ENCODE measurements around the gene SENP8.

SENP8 gene

GRCh38 chr15:72139667-72140066, 21.5 kb downstream of the SENP8 start:
- no peak for TF ChIP-seq CTCF (conservative IDR thresholded peaks at IDR 0.05; ENCODE audit: low read length)
- TF ChIP-seq EZH2phosphoT487 (IDR thresholded peaks at IDR 0.05; ENCODE audit: borderline replicate concordance) = no peak

GRCh38 chr15:72140088-72140487, 21.9 kb downstream of the SENP8 start:
- TF ChIP-seq EZH2phosphoT487 (IDR thresholded peaks at IDR 0.05; ENCODE audit: borderline replicate concordance) (no peak), CTCF (conservative IDR thresholded peaks at IDR 0.05; ENCODE audit: low read length) (no peak)
- peaks cover 11% of the 10 kb centered on the region for H3K4me1 ChIP-seq (ENCODE audit: insufficient read depth, low read length, poor library complexity, severe bottlenecking)
- no peak overlapping the region for H2AFZ ChIP-seq (ENCODE audit: low read length)
- H3K4me2 ChIP-seq (ENCODE audit: low read depth, low read length, poor library complexity, severe bottlenecking) = no peak overlapping the region
- no peaks in the 10 kb centered on the region for H3K9me2 ChIP-seq (replicated peaks; ENCODE audit: low read depth, low read length)
- H3K9me3 ChIP-seq (ENCODE audit: insufficient read depth, low read depth, low read length) = no peaks in the 10 kb centered on the region
- H3K4me3 ChIP-seq (ENCODE audit: low read length, poor library complexity, severe bottlenecking) = no peak overlapping the region
- no peaks in the 10 kb centered on the region for H3K27me3 ChIP-seq (ENCODE audit: insufficient read depth, low read length, poor library complexity, severe bottlenecking)
- no peaks in the 10 kb centered on the region for H3K36me3 ChIP-seq (ENCODE audit: insufficient read depth, low read length)
- no peak overlapping the region for H3K9ac ChIP-seq (ENCODE audit: low read depth, low read length, poor library complexity, severe bottlenecking)
- no peaks in the 10 kb centered on the region for H4K20me1 ChIP-seq (ENCODE audit: insufficient read depth, low read length, poor library complexity, severe bottlenecking)
- H3F3A ChIP-seq (ENCODE audit: low read depth) = no peaks in the 10 kb centered on the region
- H3K79me2 ChIP-seq (ENCODE audit: insufficient read depth, low read length) = no peaks in the 10 kb centered on the region

More at GRCh38 chr15:72139667-72140066, 21.5 kb downstream of the SENP8 start:
- no peak overlapping the region for H3K4me2 ChIP-seq (ENCODE audit: low read depth, low read length, poor library complexity, severe bottlenecking)
- no peaks in the 10 kb centered on the region for H3K9me3 ChIP-seq (ENCODE audit: insufficient read depth, low read depth, low read length)
- no peak overlapping the region for H2AFZ ChIP-seq (ENCODE audit: low read length)
- no peak overlapping the region for H3K9ac ChIP-seq (ENCODE audit: low read depth, low read length, poor library complexity, severe bottlenecking)
- no peaks in the 10 kb centered on the region for H3F3A ChIP-seq (ENCODE audit: low read depth)
- H3K36me3 ChIP-seq (ENCODE audit: insufficient read depth, low read length) = no peaks in the 10 kb centered on the region
- no peaks in the 10 kb centered on the region for H3K27me3 ChIP-seq (ENCODE audit: insufficient read depth, low read length, poor library complexity, severe bottlenecking)
- H3K4me3 ChIP-seq (ENCODE audit: low read length, poor library complexity, severe bottlenecking) = no peak overlapping the region
- peaks cover 11% of the 10 kb centered on the region for H3K4me1 ChIP-seq (ENCODE audit: insufficient read depth, low read length, poor library complexity, severe bottlenecking)
- H4K20me1 ChIP-seq (ENCODE audit: insufficient read depth, low read length, poor library complexity, severe bottlenecking) = no peaks in the 10 kb centered on the region
- no peaks in the 10 kb centered on the region for H3K9me2 ChIP-seq (replicated peaks; ENCODE audit: low read depth, low read length)
- no peaks in the 10 kb centered on the region for H3K79me2 ChIP-seq (ENCODE audit: insufficient read depth, low read length)

- TF ChIP-seq EZH2phosphoT487 (IDR thresholded peaks at IDR 0.05; ENCODE audit: borderline replicate concordance) (no peak), CTCF (conservative IDR thresholded peaks at IDR 0.05; ENCODE audit: low read length) (no peak)
Measured at GRCh38 chr15:72141171-72142084, 23.2 kb downstream of the SENP8 start.

More at GRCh38 chr15:72141171-72142084, 23.2 kb downstream of the SENP8 start:
- H3K9me3 ChIP-seq (ENCODE audit: insufficient read depth, low read depth, low read length) = no peaks in the 10 kb centered on the region
- no peaks in the 10 kb centered on the region for H4K20me1 ChIP-seq (ENCODE audit: insufficient read depth, low read length, poor library complexity, severe bottlenecking)
- H3K27me3 ChIP-seq (ENCODE audit: insufficient read depth, low read length, poor library complexity, severe bottlenecking) = no peaks in the 10 kb centered on the region
- H3K4me3 ChIP-seq (ENCODE audit: low read length, poor library complexity, severe bottlenecking) = no peak overlapping the region
- no peaks in the 10 kb centered on the region for H3K9me2 ChIP-seq (replicated peaks; ENCODE audit: low read depth, low read length)
- H3K4me2 ChIP-seq (ENCODE audit: low read depth, low read length, poor library complexity, severe bottlenecking) = peak overlapping the region; percentile 24
- H3K9ac ChIP-seq (ENCODE audit: low read depth, low read length, poor library complexity, severe bottlenecking) = no peak overlapping the region
- H3F3A ChIP-seq (ENCODE audit: low read depth) = no peaks in the 10 kb centered on the region
- no peaks in the 10 kb centered on the region for H3K79me2 ChIP-seq (ENCODE audit: insufficient read depth, low read length)
- no peaks in the 10 kb centered on the region for H3K36me3 ChIP-seq (ENCODE audit: insufficient read depth, low read length)
- H2AFZ ChIP-seq (ENCODE audit: low read length) = no peak overlapping the region
- H3K4me1 ChIP-seq (ENCODE audit: insufficient read depth, low read length, poor library complexity, severe bottlenecking) = peaks cover 11% of the 10 kb centered on the region

Measured in Loucy (cell line).